Stimulated activated CD8-positive, alpha-beta memory T cell treated with anti-CD3 and anti-CD28 coated beads, Interleukin-15, amount 100 ng/mL, for 48 hours (primary cell): ENCODE data around the gene SLC38A4.
"Not testable (repeated sequence)": the region's sequence is repeated elsewhere in the genome, so short reads cannot be mapped to it uniquely, and the experiment has no call there.

Source experiments
- DNase-seq, 2 donors: peaks; one replicate each; pipeline ENCODE4 v3.0.0-alpha.2; 2020; ENCODE audit warnings: low read depth in 2 of 2

SLC38A4 gene

GRCh38 chr12:46777587-46777986 is 48.2 kb downstream of the SLC38A4 start:
- no peak for DNase-seq

GRCh38 chr12:46775796-46776195 is 50.0 kb downstream of the SLC38A4 start:
- no peak for DNase-seq

GRCh38 chr12:46774322-46774633 is 51.5 kb downstream of the SLC38A4 start:
- DNase-seq, result no peak

GRCh38 chr12:46773586-46774321 is 52.0 kb downstream of the SLC38A4 start:
- no peak for DNase-seq

- DNase-seq, result no peak
Observed at GRCh38 chr12:46771268-46771827, 54.4 kb downstream of the SLC38A4 start.

GRCh38 chr12:46770501-46771183 is 55.2 kb downstream of the SLC38A4 start:
- no peak for DNase-seq

GRCh38 chr12:46764005-46764404 is 61.8 kb downstream of the SLC38A4 start:
- no peak for DNase-seq

- DNase-seq, result no peak
Observed at GRCh38 chr12:46763230-46763629, 62.6 kb downstream of the SLC38A4 start.

- no peak for DNase-seq
Observed at GRCh38 chr12:46754550-46754949, 71.2 kb downstream of the SLC38A4 start.

- DNase-seq, result no peak
Observed at GRCh38 chr12:46752396-46752795, 73.4 kb downstream of the SLC38A4 start.

- DNase-seq, result no peak
Observed at GRCh38 chr12:46751173-46751572, 74.6 kb downstream of the SLC38A4 start.

GRCh38 chr12:46749322-46749721 is 76.5 kb downstream of the SLC38A4 start:
- no peak for DNase-seq

GRCh38 chr12:46744283-46744682 is 81.5 kb downstream of the SLC38A4 start:
- no peak for DNase-seq

GRCh38 chr12:46743456-46743855 is 82.3 kb downstream of the SLC38A4 start:
- no peak for DNase-seq

- DNase-seq, result not testable (repeated sequence)
Observed at GRCh38 chr12:46742271-46742670, 83.5 kb downstream of the SLC38A4 start.

- no peak for DNase-seq
Observed at GRCh38 chr12:46725332-46725731, 100.5 kb downstream of the SLC38A4 start.

GRCh38 chr12:46723629-46724419 is 102.0 kb downstream of the SLC38A4 start:
- DNase-seq, result no peak

GRCh38 chr12:46722394-46723185 is 103.2 kb downstream of the SLC38A4 start:
- DNase-seq, result no peak

- DNase-seq, result no peak
Observed at GRCh38 chr12:46718495-46718894, 107.3 kb downstream of the SLC38A4 start.

GRCh38 chr12:46717868-46718267 is 107.9 kb downstream of the SLC38A4 start:
- DNase-seq, result no peak

GRCh38 chr12:46717159-46717558 is 108.6 kb downstream of the SLC38A4 start:
- no peak for DNase-seq
